GM18909 (cell line): ENCODE results near the gene DHRS7B.

Experiments
- ATAC-seq: cut with Tn5 transposase; IDR thresholded peaks from one replicate; pipeline ENCODE4 v1.9.1; 2021; ENCODE audit warnings: mild to moderate bottlenecking; ENCODE audit not compliant: unreplicated experiment, poor library complexity

DHRS7B gene

DNA sequence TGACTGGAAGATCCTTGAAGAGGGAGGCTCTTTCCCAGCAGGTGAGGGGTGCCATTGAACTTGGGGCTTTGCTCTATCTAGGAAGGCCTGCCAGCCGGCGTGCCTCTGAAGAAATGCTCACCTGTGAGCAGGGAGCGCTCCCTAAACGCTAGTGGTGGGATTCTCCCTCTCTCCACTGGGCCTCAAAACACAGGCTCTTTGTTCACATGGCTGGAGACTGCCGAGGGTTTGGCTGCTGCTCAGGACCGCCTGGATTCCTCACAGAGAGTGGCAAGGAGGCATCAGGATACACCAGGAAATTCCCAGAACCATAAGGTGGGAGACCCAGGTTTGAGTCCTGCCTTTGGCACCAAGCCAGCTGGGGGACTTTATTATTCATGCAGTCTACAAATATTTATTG is 104.8 kb downstream of the DHRS7B start:
- no peak for ATAC-seq

DNA sequence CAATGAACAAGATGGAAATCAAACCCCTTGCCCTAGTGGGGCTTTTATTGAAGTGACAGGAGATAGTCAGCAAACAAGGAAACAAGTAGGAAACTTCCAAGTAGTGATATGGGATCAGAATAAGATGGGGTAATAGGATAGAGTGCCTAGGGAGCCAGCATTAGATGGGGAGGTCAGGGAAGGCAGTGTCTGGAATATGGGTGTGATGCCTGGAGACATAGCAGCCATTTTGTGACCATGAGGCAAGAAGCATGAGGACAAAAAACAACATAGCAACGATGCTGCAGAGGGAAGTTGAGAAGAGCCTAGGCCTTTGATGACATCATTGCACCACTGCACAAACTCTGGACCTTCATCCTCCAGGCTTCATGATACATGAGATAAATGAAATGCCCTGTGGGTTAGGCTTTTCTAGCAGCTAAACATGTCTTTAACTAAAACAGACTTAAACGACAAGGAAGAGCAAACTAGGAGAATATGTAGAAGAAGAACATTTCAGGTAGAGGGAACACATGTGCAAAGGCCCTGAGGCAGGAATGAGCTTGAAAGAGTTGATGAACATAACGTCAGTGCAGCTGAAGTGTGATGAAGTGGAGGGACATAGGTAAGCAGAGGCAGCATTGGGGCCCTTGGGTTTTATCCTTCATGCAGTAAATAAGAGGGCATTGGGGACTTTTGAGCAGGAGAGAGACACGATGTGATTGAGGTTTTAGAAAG is 105.4 kb downstream of the DHRS7B start:
- ATAC-seq, result no peak

DNA sequence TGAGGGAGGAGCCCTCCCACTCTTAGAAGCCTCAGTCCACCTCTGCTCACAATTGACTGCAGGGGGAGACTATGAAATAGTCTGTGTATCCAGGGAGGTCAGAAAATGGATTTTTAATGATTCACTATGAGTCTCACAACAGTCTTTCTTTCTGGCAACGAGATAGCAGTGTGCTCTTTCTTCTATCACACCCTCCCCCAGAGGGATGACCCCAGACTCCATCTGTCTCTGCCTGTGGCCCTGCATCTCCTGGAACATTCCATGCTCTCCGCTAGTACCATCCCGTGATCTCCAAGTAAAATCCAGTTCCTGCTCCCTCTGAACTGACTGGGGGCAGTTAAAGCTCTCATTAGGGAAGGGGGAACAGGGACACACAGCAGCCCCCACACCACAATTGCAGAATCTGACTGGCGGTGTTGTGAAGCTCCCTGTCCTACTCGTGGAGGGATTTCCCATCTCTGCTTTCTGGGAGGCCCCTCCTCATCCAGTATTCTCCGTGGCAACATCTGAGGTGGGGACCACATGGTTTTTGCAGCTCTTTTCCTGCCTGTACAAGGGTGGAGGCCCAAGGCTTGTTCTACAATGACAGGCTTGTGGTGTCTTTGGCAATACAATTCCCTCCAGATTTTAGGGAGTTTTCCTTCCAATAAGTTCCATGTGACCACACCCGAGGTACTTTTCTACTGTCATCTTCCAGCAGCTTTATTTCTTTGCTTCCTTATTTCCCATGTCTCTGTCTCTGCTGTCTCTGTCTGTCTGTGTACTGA is 107.0 kb downstream of the DHRS7B start:
- no peak for ATAC-seq

DNA sequence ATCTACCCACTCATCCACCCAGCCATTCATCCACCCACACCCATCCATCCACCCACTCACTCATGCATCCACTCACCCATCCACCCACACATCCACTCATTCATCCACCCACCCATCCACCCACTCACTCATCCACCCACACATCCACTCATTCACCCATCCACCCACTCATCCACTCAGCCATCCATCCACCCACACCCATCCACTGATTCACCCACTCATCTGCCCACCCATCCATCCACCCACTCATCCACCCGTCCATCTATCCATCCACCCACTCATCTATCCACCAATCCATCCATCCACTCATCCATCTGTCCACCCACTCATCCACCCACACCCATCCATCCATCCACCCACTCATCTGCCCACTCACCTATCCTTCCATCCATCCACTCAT is 109.2 kb downstream of the DHRS7B start:
- no peak for ATAC-seq

DNA sequence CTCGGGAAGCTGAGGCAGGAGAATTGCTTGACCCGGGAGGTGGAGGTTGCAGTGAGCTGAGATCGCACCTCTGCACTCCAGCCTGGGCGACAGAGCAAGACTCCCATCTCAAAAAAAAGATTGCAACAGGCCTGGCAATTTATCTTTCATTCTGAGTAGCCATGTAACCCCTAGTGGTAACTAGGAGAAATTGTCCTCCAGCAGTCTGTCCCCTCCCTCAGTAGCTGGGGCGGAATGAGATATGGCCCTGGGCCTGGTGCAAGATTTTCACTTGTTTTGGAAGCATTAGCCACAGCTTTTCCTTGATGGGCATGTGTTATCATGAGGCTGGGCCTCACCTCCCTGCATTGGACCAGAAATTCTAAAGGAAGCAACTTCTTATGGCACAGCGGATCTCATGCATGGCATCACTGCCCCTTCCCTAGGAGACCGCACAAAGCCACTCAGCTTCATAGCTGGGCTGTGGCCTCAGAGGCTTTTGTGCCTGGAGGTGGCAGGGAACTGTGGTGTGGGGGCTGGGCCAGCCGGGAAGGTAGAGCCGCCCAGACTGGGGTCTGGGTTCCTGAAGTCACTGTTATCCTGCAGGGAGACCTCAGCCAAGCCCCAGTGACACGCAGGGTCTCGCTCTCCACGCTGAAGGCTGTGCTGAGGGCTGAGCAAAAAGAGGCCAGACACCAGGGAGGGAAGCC is 113.1 kb downstream of the DHRS7B start:
- no peak for ATAC-seq

DNA sequence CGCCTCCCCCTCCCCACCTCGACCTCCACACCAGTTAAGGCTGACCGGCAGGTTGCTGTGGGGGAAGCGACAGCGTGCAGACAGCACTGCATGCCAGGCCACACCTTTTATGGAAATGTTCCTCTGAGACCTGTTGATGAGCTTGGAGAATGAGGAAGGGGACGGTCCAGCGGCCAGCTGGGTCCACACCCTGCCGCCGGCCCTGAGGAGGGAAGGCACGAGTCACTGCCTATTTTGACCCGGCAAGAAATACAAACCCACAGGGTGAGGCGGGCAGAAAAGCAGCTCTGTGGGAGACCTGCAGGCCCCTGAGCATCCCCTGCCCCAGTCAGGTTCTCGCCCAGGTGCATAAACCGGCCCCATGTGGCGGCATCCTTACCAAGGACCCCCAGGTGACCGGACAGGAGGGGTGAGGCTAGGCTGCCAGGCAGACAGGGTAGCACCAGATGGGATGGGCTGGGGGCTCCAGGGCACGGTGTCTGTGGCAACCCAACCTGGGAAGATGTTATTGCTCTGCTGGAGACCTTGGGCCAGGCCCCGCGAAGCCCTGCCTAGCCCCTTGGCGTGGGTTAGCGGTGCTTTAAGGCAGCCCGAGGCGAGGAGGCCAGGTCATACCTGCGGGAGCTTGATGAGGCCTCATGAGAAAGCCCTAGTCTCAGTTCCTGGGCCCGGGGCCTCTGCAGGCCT is 113.7 kb downstream of the DHRS7B start:
- ATAC-seq, result no peak
